Endometrium (tissue), 2 donors: ENCODE measurements around the gene ZNF316.
"Not testable (repeated sequence)": the region's sequence is repeated elsewhere in the genome, so short reads cannot be mapped to it uniquely, and the experiment has no call there.

Source experiments
- FAIRE-seq: peaks from 2 replicates; lab custom pipeline; 2012; peaks lifted over from hg19 to GRCh38; lab: Jason Lieb, UNC
- donor health status: control.
- donor health status: control.

The ZNF316 gene

DNA sequence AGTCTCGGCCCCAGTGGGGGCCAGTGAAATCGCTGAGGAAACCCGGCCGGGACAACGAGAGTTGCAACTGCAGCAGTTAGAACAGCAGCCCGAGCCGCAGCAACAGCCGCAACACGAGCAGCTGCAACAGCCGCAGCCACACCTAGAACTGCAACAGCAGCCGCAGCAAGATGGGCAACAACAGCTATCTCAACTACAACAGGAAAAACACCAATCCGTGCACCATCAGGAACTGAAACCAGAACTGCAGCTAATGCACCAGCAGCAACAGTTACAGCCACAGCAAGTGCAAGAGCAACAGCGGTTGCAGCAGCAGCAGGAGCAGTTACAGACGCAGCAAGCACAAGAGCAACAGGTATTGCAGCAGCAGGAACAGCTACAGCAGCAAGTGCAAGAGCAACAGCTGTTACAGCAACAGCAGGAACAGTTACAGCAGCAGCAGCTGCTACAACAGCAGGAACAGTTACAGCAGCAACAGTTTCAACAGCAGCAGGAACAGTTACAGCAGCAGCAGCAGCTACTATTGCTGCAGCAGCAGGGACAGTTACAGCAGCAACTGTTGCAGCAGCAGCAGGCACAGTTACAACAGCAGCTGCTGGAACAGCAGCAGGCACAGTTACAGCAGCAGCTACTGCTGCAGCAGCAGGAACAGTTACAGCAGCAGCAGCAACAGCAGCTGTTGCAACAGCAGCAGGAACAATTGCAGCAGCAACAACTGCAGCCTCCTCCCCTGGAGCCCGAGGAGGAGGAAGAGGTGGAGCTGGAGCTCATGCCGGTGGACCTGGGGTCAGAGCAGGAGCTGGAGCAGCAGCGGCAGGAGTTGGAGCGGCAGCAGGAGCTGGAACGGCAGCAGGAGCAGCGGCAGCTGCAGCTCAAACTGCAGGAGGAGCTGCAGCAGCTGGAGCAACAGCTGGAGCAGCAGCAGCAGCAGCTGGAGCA, 15.7 kb upstream of the ZNF316 start:
- FAIRE-seq = no peak

- FAIRE-seq = no peak
These were observed 14.9 kb upstream of the ZNF316 start for GRCh38 chr7:6622134-6622710.

DNA sequence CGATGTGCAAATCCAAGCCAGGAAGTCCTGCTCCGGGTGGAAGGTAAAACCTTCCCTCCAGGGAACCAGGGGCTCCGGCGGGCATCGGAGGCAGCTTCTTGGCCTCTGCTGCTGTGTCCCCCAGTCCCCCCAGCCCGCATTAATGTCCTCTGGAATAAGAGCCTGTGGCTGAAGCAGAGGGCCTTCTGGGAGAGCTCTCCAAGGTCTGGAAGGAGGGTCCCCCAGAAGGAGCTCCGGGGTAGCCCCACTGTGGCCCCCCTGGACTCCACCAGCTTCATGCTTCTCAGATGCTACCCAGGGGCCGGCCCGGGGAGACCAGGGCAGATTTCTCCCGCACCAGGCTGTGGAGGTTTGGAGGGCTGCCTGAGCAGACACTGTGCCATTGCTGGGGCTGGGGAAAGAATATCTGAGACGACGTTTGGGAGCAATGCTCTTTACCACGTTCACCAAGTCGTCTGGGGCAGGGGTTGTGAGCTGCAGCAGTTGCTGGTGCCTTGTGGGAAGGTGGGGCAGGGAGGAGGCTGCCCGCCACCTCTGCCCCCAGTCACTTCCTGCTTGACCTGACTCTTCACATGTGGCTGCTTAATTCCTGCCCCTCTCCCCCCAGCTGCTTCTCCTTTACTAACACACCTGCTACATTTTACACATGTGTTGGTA, 13.4 kb upstream of the ZNF316 start:
- FAIRE-seq = no peak

- no peak for FAIRE-seq
These were observed 12.9 kb upstream of the ZNF316 start for GRCh38 chr7:6624246-6624611.

DNA sequence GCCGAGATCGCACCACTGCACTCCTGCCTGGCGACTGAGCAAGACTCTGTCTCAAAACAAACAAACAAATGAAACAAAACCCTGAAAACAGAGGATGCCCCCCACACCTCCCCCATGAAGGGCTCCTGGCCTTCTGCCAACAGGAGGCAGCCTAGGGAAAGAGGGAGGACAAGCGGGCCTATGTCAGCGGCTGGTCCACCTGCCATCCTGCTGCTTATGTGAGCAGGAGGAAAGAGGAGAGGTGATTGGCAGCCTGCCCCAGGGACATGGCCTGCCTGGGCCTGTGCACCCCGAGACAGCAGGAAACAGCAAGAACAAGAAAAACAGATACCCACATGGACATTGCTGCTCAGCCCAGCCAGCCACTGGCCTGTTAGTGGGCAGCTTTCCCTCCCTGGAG, 9.1 kb upstream of the ZNF316 start:
- FAIRE-seq = no peak

DNA sequence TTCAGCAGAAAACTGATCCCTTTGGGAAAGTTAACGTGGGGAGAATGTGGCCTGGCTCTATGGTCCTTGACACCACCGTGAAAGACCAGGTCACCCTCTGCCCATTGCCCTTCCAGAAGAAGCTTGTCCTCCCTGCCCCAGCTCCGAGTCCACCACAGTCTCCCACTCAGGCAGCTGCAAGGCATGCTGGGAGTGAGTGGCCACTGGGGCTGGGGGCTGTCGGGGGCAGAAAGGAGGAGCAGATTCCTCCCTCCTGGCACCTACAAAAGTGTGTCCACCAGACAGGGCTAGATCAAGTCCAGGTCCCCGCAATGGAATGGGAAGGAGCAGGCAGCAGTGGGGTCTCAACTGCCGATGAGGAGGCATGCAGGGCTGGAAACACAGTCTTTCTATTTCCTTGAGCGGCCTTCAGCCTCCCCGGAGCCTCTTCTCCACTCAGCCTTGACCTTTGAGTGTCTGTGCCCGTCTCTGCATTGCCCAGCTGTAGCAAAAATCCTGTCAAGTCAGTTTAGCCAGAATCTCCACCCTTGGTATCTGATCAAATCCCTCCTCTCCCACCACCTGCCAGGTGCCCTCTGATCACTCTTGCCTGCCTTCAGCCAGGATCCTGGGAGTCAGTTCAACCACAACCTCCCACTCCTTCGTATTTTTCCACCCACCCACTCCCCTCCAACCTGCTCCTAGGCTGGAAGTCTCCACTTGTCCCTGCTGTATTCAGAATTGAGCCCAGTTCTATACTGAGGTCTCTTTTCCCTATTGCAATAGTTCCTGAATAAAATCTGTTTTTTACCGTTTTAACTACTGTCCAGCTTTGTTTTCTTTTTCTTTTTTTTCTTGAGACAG, 6.9 kb upstream of the ZNF316 start:
- no peak for FAIRE-seq

DNA sequence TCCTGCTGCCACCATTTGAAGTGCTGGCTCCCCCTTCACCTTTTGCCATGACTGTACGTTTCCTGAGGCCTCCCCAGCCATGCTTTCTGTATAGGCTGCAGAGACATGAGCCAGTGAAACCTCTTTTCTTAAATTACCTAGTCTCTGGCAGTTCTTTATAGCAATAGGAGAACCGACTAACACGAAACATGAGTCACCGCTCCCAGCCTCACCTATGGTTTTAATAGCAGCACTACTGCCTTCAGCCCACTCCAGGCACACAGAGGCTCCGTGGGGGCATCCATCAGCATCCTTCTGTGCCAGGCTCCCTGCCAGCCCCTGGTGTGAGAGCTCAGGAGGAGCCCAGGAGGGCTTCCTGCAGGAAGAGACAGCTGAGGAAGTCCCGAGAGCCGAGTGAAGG, 5.5 kb upstream of the ZNF316 start:
- no peak for FAIRE-seq

GRCh38 chr7:6634021-6634420, 3.1 kb upstream of the ZNF316 start:
- FAIRE-seq = no peak

- not testable (repeated sequence) for FAIRE-seq
These were observed 2.1 kb upstream of the ZNF316 start for GRCh38 chr7:6634971-6635370.

DNA sequence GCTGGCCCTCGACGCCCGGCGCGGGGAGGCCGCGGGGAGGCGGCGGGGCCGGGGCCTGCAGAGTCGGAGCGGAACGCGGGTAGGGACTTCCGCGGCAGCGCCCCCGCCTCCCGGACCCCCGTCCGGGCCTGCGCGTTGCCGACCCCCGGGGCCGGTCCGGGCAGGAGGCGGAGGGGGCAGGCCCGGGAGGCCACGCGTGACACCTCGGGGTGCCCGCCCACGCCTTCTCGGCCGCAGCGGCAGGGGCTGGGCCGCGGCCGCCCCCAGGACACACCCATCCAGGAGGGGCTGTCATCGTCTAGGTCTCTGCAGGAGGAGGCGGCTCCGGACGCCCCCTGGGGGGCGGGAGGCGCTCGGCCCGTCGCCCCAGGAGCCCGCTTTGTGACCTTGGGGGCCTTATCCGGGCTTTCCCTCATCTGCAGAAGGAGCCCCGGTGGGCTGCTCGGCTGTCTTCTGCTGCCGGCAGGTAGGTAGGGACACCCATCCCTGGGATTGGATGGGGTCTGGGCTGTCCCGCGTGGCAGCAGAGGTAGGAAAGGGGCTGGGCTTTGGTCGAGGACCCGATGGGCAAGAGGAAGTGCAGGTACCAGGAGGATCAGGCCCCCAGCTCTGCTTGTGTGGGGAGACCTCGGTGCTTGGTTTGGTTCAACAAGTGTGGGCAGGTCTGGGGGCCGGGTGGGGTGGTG, 569 bp downstream of the ZNF316 start:
- no peak for FAIRE-seq

GRCh38 chr7:6639032-6639431, 1.9 kb downstream of the ZNF316 start:
- no peak for FAIRE-seq

DNA sequence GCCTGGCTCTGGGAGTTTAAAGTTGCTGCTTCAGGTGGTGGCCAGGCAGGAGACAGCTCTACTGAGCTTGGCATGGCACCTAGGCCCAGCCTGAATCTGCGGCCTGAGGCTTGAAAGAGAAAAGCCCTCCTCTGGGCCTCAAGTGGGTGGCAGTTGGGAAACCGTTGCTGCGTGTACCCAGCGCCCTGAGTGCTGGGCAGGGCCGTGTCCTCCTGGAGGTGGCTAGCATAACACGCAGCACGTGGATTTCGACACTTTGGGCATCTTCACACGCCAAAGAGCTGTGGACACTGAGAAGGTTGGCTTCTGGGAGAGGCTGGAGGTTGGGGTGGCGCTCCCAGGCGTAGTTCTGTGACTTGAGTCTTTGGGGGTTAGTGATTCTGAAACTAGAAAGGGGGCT, 2.5 kb downstream of the ZNF316 start:
- FAIRE-seq = no peak

DNA sequence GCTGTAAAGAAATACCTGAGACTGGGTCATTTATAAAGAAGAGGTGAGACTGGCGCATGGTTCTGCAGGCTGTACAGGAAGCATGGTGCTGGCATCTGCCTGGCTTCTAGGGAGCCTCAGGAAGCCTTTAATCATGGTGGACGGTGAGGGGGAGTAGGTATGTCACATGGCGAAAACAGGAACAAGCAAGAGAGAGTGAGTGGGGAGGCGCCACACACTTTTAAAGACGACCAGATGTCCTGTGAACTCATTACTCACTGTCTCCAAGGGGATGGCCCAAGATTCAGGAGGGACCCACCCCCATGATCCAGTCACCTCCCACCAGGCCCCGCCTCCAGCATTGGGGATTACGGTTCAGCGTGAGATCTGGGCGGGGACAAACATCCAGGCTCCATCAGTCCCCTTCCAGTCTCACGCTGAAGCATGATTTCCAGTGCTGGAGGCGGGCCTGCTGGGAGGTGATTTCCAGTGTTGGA, 3.2 kb downstream of the ZNF316 start:
- FAIRE-seq = no peak

DNA sequence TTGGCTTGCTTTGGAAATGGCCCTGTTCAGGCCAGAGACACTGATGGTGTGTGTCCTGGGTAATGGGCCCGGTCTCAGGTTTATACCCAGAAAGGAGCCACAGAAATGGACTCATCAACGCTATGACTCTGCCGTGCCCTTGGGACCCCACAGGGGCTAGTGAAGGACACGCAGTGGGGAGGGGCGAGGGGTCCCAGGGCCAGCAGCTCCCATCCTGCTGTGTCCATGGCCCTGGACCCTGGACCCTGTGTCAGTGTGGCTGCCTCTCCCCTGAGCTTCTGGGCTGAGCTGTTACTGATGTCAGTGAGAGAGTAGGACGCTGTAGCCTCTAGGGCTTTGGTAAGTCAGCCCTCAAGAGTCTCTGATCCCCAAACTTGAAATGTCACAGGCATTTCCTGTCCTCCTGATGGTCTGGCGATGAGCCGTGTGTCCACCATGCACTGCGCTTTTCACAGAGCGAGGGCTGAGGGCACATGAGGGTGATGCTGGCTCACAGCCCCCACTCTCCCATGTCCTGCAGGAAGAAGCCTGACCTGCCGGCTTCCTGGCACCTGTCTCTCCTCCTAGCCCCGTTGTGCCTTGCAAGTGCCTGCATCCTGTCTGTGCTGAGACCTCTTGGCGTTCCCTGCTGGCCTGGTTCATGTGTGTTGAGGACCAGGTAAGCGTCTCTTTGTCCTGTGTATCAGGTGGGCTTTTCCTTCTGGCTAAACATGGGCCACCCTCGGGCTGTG, 4.4 kb downstream of the ZNF316 start:
- FAIRE-seq = no peak

- no peak for FAIRE-seq
These were observed 5.2 kb downstream of the ZNF316 start for GRCh38 chr7:6642239-6642839.

GRCh38 chr7:6642861-6643640, 5.9 kb downstream of the ZNF316 start:
- no peak for FAIRE-seq

DNA sequence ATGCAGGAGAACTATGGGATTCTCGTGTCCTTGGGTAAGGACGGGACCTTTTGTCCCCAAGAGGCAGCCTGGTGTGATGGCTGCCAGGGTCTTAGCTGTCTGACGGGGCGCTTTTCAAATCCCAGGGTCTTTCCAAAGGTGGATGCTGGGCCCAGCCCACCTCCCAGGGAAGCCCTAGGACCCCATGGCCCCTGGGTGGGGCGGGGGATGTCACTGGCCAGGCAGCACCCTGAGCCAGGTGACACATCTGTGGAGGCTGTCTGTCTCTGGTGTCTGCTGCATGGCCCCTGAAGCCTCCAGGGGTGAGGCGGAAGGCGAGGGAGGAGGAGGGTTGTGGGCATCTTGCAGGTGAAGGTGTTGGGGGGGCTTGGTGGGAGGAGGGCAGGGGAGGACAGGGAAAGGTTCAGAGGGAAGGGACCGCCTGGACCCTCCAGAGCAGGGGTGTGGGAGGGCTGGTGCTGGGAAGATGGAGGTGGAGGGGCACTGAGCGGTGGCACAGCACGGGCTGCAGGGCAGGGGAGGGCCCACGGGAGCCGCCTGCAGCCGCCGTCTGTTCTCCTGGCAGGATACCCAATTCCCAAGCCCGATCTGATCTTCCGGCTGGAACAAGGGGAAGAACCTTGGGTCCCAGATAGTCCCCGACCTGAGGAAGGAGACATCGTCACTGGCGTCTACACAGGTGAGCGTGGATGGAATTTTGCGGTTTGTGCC, 7.0 kb downstream of the ZNF316 start:
- FAIRE-seq = no peak

GRCh38 chr7:6644728-6645127, 7.6 kb downstream of the ZNF316 start:
- FAIRE-seq = no peak

DNA sequence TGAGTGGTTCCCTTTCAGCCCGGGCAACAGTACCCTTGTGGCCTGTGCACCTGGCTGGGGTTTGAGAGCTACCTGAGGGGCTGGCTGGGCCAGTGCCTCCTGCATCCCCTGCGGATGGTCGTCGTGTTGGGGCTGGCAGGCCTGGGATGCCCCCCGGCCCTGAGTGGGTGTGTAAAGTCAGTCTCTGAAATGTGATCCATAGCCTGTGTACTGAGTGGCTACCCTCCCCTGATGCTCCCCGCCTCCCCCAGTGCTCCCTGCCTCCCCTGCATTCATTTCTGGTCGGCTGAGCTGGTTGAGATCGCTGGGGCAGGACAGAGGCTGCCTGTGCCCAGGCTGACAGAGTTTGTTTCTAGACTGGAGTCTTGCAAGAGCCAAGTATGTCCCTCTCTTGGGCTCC, 9.3 kb downstream of the ZNF316 start:
- no peak for FAIRE-seq
